HG02571 (cell line): Measurements from ENCODE around the gene SPTBN5.
A peak's percentile ranks its signal among the peaks of the same experiment; 100 is the strongest.
"Not testable (repeated sequence)": the region's sequence is repeated elsewhere in the genome, so short reads cannot be mapped to it uniquely, and the experiment has no call there.

ENCODE experiments used
- ATAC-seq: cut with Tn5 transposase; IDR thresholded peaks from one replicate; pipeline ENCODE4 v1.9.1; 2021; ENCODE audit warnings: mild to moderate bottlenecking, moderate library complexity; ENCODE audit not compliant: unreplicated experiment

Gene SPTBN5

DNA sequence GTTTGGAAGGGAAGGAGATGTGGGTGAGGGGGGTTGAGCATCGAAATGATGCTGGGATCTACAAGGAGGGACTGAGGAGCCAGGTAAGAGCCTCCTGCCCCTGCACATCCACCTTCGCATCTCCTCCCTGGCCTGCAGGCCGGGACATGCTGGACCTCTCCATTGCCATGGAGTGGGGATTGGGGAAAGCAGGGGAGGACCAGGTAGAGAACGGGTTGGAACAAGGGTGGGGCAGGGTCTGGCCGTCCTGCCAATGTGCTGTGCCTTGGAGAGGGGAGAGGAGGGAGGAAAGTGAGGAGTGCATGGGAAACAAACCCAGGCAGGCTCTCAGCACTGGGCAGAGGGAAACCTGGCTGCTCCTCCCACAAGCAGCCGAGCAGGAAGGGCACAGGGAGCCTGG, 44.6 kb downstream of the SPTBN5 start:
- ATAC-seq, result no peak

DNA sequence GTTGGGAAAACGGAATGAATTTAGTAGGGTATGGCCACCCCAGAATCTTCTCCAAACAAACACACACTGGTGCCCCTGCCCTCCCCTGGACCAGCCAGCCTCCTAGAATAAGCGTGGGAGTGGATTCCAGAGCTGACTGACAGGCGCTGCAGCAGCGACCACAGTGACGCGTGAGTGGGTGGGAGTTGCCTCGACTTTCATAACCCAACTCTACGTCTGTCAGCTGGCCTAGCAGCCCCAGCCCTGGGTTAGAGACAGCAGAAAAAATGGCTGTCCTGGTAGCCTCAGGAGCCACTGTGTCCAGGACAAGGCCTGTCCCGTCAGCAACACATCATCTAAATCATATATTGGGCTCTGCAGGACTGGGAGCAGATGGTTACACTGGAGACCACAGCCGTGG, 45.2 kb downstream of the SPTBN5 start:
- no peak for ATAC-seq

DNA sequence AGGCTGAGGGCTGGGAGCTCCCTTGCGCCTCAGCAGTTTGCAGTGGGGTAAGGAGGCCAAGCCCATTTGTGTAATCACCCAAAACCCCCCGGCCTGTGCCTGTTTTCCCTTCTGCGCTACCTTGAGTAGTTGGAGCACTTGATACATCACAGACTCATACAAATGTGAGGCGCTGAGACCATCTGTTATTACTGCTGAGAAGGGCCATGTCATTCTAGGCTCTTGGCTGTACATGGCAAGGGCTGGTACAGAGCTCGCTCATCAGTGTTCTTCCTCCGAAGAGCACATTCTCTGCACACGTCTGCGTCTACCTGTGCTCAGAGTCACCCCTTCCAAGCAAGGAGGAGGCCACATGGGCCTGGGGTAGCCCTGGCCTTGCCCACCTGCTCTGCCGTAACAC, 45.9 kb downstream of the SPTBN5 start:
- ATAC-seq, result no peak

DNA sequence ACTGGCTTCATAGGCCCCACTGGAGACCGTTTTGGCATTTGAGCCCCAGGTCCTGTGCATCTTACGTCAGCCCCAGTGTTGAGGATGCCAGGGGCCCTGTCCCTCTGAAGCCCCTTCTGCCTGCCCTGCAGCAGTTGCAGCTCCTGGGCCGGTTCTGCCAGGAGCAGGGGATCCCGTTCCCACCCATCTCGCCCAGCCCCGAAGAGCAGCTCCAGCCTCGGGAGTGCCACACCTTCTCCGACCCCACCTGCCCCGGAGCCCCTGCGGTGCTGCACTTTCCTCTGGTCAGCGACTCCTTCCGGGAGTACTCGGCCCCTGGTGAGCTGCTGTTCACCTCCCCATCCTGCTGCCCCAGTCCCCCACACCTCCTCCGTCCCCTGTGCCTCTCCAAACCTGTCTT, 46.6 kb downstream of the SPTBN5 start:
- no peak for ATAC-seq

DNA sequence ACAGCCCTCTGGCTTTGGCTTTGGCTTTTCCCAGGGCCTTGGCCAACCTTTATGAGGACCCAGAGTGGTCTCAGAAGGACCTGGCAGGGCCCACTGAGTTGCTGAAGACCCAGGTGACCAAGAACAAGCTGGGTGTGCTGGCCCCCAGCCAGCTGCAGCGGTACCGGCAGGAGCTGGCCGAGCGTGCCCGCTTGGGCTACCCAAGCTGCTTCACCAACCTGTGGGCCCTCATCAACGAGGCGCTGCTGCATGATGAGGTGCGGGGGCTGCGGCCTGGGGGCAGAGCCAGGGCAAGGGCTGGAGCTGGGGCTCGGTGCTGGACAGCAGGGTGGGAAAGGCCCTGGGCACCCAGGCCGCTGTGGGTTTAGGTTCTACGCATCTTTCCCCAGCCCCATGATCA, 49.0 kb downstream of the SPTBN5 start:
- ATAC-seq, result no peak

DNA sequence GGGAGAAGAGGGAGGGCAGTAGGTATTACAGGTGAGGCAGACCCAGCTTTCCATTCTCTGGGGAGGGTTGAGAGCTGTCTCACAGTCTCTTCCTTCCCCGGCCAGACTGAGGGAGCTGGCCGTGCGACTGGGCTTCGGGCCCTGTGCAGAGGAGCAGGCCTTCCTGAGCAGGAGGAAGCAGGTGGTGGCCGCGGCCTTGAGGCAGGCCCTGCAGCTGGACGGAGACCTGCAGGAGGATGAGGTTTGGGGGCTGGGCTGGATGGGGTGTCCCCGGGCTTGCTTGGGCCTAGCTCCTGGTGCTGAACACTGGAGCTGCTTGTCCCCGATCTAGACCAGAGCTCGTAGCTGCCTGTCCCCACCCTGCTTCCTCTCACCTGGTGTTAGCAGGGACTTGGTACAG, 50.3 kb downstream of the SPTBN5 start:
- ATAC-seq, result no peak

DNA sequence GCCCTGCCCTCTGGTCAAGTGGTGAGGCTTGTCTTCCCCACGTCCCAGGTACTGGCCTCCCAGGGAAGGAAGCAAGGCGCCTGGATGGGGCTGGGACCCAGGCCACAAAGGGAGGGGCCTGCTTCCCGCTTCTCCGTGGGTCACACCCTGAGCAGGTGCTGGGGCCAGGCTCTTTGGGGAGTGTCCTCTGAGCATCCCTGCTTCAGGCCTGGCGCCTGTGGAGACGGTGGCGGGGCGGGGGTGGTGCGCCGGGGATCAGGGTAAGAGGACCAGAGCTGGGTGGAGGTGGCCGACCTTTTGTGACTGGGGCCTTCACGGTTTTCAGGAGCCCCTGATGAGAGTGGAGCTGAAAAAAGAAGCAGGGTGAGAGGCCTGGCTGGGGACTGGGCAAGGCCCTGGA, 51.6 kb downstream of the SPTBN5 start:
- no peak for ATAC-seq

DNA sequence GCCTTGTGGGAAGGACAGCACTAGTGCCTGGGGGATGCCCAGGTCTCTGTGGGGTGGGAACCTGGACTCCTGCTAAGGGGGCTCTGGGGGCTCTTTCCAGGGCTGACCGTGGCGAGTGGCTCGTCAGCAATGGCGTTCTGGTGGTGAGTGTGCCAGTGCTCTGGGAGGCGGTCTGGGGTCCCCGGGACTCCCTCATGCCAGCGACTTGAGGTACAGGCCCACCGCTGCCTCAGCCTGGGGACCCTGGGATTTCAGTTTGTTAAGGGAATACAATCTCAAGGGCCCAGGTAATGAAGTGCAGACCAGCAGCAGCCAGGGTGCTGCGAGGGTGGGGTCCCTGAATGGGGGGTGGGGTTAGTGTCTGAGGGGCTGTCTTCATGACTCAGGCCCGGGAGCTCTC, 52.7 kb downstream of the SPTBN5 start:
- no peak for ATAC-seq

DNA sequence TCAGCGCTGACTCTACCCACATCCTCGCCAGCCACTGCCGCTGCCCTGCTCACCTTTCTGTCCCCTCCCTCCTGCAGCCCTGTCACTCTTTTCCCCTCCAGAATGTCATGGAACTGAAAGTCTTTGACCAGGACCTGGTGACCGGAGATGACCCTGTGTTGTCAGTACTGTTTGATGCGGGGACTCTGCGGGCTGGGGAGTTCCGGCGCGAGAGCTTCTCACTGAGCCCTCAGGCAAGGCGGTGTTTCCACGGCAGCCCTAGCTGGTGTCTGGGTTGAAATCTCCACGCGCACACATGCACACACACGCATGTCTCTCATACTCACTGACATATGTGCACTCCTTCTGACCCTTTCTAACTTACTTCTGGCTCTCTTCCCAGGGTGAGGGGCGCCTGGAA, 53.2 kb downstream of the SPTBN5 start:
- ATAC-seq, result no peak

DNA sequence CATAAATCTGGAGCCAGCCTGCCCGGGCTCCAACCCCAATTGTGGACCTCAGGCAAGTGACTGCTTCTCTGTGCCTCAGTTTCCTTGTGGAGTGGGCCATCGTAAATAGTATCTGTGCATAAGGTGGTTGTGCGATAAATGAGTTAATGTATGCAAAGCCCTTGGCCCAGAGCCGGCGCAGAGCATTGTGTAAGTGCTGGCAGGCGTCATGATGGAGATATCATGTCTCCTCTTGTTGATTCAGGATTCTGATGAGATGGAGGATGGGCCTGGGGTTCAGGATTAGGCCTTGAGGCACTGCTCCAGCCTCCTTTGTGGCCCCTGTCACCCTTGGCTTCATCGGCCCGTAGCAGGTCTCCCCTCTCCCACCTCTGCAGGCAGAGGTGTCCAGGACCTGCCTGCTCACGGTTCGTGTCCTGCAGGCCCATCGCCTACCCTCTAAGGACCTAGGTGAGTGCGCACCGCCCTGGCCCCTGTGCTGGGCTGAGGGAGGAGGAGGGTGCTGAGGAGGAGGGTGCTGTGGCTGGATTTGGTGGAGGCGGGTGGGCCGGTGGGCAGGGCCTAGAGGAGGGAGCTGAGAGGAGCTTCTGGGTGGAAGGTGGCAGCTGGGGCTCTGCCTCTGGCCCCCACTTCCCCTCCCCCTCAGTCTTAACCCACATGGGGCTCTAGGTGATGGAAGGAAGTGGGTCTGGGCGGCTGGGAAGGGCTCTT, 53.9 kb downstream of the SPTBN5 start:
- ATAC-seq, result no peak

DNA sequence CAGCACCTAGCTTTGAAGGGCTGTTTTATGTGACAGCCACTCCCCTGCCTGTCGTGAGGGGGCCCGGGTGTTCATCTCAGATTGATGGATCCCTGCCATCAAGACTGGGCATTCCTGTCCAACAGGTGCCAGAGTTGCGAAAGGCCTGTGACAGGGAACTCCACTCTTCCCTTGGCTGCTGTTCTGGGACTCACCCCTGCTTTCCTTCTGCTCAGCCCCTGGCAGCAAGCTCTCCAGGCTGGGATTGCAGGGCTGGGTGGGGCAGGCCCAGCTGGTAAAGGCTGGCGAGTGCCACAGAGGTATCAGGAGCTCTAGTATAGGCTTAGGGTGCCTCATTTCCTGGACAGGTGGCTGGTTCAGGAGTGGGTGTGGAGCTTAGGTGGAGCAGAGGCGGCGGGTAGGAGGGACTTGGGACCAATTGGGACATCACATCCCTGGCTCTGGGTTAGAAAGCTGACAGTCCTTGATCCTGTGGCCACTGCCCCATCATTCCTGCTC, 55.4 kb downstream of the SPTBN5 start, which contains the start of gene PLA2G4B:
PLA2G4B (plus strand) TSS at position 448 of the 498 bp plus-strand sequence. CDS start 67 bp downstream, outside the sequence.
- ATAC-seq, result no peak

DNA sequence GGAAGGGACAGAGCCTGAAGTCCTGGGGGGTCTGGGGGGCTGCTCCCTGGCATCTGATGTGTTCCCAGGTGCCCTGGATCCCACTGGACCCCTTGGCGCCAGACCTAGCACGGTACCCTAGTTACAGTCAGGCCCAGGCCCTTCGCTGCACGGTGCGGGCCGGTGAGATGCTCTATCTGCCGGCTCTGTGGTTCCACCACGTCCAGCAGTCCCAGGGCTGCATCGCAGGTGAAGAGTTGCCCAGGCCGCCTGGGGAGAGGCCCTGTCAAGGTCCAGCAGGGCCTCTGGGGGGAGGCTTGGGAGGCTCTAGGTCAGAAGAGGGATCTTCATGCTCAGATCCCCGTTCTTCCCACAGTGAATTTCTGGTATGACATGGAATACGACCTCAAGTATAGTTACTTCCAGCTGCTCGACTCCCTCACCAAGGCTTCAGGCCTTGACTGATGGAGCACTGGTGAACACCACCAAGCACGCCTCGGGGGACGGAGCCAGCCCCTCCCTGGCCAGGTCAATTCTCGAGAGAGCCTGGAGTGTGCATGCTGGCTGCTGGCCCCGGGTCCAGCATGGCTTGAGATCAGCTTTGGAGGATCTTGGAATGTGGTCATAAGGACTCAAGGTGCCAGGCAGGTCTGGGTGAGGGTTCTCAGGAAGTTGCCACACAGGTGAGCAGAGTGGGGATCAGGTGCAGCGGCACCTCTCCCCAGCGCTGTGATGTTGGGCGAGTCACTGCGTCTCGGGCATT, 57.0 kb downstream of the SPTBN5 start:
- no peak for ATAC-seq

DNA sequence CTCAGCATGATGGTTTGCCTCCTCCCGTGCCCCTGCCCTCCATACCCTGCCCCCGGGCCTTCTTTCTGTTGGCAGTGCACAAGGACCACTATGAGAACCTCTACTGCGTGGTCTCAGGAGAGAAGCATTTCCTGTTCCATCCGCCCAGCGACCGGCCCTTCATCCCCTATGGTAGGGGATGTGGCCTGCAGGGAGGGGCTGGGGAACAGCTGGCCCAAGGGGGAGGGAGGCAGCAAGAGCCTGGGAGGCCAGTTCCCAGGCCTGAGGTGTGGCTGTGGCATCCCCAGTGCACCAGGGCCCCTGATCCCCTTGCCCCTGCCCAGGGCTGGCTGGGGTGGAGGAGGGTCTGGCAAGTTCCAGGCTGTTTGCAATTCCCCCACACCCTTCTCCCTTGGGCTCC, 57.8 kb downstream of the SPTBN5 start:
- no peak for ATAC-seq

DNA sequence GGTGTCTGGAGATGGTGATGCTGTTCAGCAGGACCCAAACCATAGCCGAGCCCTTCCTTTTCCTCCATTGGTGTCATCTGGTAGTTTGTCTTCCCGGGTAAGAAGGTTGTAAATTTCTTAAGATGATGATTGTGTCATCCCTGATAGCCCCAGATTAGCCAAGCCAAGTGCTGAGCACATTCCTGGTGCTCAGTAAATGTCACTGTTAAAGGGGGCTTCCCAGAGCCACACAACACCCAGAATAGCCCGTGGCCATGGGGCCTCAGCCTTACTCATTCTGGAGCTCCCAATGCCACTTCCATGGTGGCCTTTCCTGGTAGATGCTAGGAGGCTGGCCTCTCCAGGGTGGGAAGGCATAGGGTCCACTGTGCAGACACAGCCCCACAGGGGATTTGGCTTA, 59.8 kb downstream of the SPTBN5 start:
- no peak for ATAC-seq

DNA sequence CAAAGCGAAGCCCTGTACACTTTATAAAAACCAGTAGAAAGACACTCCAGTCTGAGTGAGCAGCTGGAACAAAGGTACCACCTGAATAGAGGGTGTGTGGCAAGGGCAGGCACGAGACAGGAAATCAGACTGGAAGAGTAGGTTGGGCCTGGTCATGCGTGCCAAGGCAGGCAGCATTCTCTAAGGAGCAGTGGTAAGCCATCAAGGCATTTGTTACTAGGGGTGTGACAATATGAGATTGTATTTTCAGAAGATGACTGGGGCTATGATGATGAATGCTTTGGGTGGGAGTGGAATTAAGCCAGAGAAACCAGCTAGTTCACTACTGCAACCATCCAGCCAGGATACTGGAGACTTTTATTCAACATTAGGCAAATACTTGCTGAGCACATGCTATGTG, 61.0 kb downstream of the SPTBN5 start:
- ATAC-seq, result no peak

DNA sequence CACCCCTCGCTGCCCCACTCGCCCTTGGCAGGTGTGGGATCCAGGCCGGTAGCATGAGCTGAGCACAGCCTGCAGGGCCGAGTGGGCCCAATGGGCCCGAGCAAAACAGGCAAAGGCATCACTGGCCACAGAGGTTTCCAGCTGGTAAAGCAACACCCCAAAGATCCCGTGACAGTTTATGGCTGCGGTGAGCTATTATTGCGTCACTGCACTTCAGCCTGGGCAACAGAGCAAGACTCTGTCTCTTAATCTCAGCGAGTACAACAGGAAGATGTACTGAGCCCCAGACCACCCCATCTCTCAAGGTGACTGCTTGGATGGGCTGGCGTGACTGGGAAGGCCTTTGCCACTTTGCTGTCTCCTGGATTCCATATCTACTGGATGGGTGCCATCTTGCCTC, 61.6 kb downstream of the SPTBN5 start:
- ATAC-seq, result no peak

DNA sequence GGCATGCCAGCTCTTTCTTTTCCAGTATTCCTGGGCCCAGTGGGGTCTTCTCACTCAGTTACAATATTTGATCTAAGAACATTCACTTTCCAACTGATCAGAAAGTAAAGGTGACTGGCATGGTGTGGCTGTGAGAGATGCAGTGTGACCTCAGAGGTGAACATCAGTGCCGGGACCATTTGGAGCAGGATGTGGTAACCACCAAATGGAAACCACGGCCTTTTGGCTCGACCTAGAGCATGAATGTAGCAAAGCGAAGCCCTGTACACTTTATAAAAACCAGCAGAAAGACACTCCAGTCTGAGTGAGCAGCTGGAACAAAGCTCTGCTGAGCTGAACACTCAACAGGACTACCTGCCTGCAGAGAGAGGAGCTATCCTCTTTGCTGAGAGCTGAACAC, 62.6 kb downstream of the SPTBN5 start:
- ATAC-seq, result not testable (repeated sequence)

DNA sequence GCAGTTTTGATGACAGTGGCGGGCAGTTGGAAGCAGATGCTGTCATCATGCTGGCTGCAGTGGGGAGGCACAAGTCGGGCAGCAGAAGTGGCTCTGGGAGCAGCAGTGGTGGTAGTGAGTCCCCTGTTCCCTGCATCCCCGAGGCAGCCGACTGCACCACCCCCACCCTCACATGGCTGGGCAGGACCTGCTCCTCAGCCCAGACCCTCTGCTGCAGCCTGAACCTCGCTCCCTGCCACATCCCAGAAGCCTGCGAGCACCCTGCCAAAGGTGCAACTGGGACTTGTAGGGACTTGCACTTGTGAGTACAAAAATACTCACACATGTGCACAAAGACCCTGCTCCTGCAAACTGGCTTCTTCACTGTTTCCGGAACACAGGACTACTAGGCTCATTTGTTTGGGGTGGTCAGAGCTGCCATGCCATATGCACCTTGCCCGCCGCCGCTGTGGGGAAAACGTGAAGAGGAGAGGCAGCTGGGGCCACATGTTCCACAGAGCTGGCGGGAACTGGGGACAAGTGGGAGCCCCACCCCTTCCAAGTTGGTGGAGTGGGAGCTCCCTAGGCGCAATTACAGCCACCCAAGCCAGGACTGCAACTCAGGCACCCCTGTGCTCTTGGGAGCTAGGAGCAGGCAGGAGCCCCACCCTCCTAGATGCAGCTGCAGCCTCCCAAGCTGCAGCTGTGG, 63.8 kb downstream of the SPTBN5 start:
- no peak for ATAC-seq

DNA sequence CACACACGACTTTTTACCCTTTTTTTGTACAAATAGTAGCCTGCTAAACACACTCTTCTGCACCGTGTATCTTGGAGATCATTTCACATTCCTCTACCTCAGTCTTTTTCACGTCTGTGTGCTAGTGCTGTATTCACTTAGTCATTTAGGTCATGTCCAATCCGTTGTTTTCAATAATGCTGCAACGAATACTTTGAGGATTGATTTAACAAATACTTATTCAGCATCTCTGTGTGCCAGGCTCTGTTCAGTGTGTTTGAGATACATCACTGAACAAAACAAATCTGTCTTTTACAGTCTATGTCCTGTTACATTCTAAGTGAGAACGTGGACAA, 65.1 kb downstream of the SPTBN5 start:
- no peak for ATAC-seq

DNA sequence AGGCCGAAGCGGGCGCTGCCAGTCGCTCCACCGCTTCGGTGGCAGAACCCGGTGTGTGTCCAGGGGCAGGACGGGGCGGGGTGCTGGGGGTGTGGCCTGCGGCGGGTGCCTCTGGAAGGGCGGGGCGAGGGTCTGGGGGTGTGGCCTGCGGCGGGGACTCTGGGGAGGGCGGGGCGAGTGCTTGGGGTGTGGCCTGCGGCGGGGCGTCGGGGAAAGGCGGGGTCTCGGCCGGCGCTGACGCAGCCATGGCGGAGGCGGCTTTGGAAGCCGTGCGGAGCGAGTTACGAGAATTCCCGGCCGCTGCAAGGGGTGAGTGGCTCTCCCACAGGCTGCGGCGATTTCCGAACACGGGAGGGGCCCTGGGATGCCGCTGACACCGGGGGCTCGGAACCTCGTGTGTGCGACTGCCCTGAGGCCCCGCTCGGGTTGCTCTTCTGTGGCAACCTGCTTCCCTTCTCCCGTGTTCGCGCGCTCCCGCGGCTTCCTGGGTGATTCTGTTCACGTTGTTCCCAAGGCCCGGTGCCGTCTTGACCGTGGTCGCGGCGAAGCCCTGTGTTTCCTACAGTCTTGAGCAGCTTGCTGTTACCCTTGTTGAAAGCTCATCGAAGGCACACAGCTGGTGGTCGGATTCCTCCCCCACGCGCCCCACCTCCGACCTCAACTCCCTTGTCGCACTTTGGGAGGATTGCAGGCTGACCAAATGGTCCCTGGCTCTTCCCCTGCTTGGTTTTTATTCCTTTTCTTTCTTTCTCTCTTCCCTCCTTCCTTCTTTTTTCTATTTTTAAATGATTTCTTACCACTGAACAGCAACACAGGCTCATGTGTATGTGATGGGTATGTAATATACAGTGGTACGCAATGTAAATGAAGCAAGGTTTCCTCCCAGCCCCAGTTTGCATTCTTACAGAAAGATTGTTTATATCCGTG, 65.7 kb downstream of the SPTBN5 start, which contains the start of gene JMJD7:
JMJD7 (plus strand) TSS at position 213 of the 927 bp plus-strand sequence; CDS start at position 246, 33 bp downstream.
- peak; percentile 58 for ATAC-seq
